PC-3 (cell line): ENCODE data around the gene MRPL41. TPM values are rescaled to one million over a fixed set of nuclear protein-coding genes. Genes with fewer than 3 reads are reported as not detected.

Experiments used
- ATAC-seq: fragments of 200-7000 bp; cut with Tn5 transposase; 2 replicates; pipeline ENCODE4 v1.9.1; 2020; ENCODE audit warnings: mild to moderate bottlenecking, moderate library complexity
- BruUV-seq: library from RNA; stranded (reverse); fragments of 400-500 nt; replicated peaks from 2 replicates; lab custom pipeline; 2021; lab: Mats Ljungman, UMichigan
- CTCF ChIA-PET: fragments of 300-600 bp; sonication (Branson Sonifier 250); formaldehyde crosslinking; loops from one replicate; lab custom pipeline; 2022; ENCODE audit warnings: antibody characterized with exemption; lab: Charles Lee
- POLR2A ChIA-PET: fragments of 300-600 bp; sonication (Branson Sonifier 250); formaldehyde crosslinking; loops from one replicate; lab custom pipeline; 2022; ENCODE audit warnings: antibody characterized with exemption; ENCODE audit not compliant: unreplicated experiment; lab: Charles Lee
- DNase-seq: peaks from one replicate; pipeline ENCODE4 v3.0.0-alpha.2; 2015
- H2AFZ ChIP-seq: fragments of 300-600 bp; sonication (generic); 2 replicates; pipeline ENCODE4 v1.6.0; 2016; ENCODE audit warnings: antibody characterized with exemption, low read length
- H3F3A ChIP-seq: fragments of 300-600 bp; sonication (generic); one replicate; pipeline ENCODE4 v1.6.0; 2017; ENCODE audit warnings: antibody characterized with exemption, low read length, control low read depth, mild to moderate bottlenecking; ENCODE audit not compliant: unreplicated experiment
- H3K27ac ChIP-seq: fragments of 300-600 bp; sonication (generic); 2 replicates; pipeline ENCODE4 v1.5.1; 2016; ENCODE audit warnings: mild to moderate bottlenecking, low read length
- H3K27me3 ChIP-seq: fragments of 300-600 bp; sonication (generic); 2 replicates; pipeline ENCODE4 v1.6.1; 2016; ENCODE audit warnings: low read length, mixed read lengths
- H3K36me3 ChIP-seq: fragments of 300-600 bp; sonication (generic); 2 replicates; pipeline ENCODE4 v1.6.1; 2016; ENCODE audit warnings: low read depth, mixed run types, low read length, mixed read lengths
- H3K4me1 ChIP-seq: fragments of 300-600 bp; sonication (generic); 2 replicates; pipeline ENCODE4 v1.5.1; 2016; ENCODE audit warnings: low read length; ENCODE audit not compliant: insufficient read depth
- H3K4me2 ChIP-seq: fragments of 300-600 bp; sonication (generic); 2 replicates; pipeline ENCODE4 v1.6.0; 2016; ENCODE audit warnings: low read length
- H3K4me3 ChIP-seq: fragments of 300-600 bp; sonication (generic); 2 replicates; pipeline ENCODE4 v1.5.1; 2016; ENCODE audit warnings: mild to moderate bottlenecking, low read length, mixed read lengths
- H3K79me2 ChIP-seq: fragments of 300-600 bp; sonication (generic); 2 replicates; pipeline ENCODE4 v1.6.1; 2017; ENCODE audit warnings: low read length, mixed read lengths
- H3K9ac ChIP-seq: fragments of 300-600 bp; sonication (generic); 2 replicates; pipeline ENCODE4 v1.6.0; 2016; ENCODE audit warnings: mild to moderate bottlenecking, low read length
- H3K9me2 ChIP-seq: fragments of 300-600 bp; sonication (generic); replicated peaks from 2 replicates; pipeline ENCODE4 v1.6.1; 2016; ENCODE audit warnings: mixed run types, low read length, mixed read lengths
- H3K9me3 ChIP-seq: fragments of 300-600 bp; sonication (generic); 2 replicates; pipeline ENCODE4 v1.6.1; 2016; ENCODE audit warnings: low read length, mixed read lengths
- H4K20me1 ChIP-seq: fragments of 300-600 bp; sonication (generic); 2 replicates; pipeline ENCODE4 v1.6.1; 2016; ENCODE audit warnings: low read length, mixed read lengths
- CTCF ChIP-seq: fragments of 300-600 bp; sonication (generic); conservative IDR thresholded peaks from 2 replicates; pipeline ENCODE4 v1.5.1; 2017; ENCODE audit warnings: antibody characterized with exemption, low read depth, mild to moderate bottlenecking, low read length
- EZH2 ChIP-seq: fragments of 300-600 bp; sonication (generic); IDR thresholded peaks from one replicate; pipeline ENCODE4 v1.6.1; 2017; ENCODE audit warnings: antibody characterized with exemption, mild to moderate bottlenecking, low read length; ENCODE audit not compliant: unreplicated experiment
- EZH2phosphoT487 ChIP-seq: fragments of 300-600 bp; sonication (generic); IDR thresholded peaks from 2 replicates; pipeline ENCODE4 v1.6.1; 2018; ENCODE audit warnings: mild to moderate bottlenecking, antibody characterized with exemption, low read length, borderline replicate concordance
- intact Hi-C: fragments of 100-400 bp; cut with micrococcal nuclease; formaldehyde crosslinking; loops from 2 replicates; pipeline ENCODE4 v1.9.0; 2023
- total RNA-seq: library from RNA; depleted of rRNA; stranded (reverse); fragments of >200 nt; gene quantifications from 2 replicates; pipeline ENCODE4 v1.2.3, GENCODE V29; 2014

Gene MRPL41
- total RNA-seq, 1 experiment from 2014 or later, result 159 TPM

- H3K27ac ChIP-seq, result no peak overlapping the region
- no peak for ATAC-seq
- H3K36me3 ChIP-seq, result peaks cover 19% of the 10 kb centered on the region; the same call in 1 of the 2 replicates
- H4K20me1 ChIP-seq, result no peaks in the 10 kb centered on the region
- H3K9me3 ChIP-seq, result no peaks in the 10 kb centered on the region
- no peaks in the 10 kb centered on the region for H3K27me3 ChIP-seq
- TF ChIP-seq EZH2phosphoT487, result no peak
- TF ChIP-seq EZH2, result no peak
- TF ChIP-seq CTCF, result no peak
- no peak overlapping the region for H3K4me2 ChIP-seq
- ChIA-PET POLR2A (no interaction called here), CTCF (no interaction called here)
- H3K4me1 ChIP-seq, result no peaks in the 10 kb centered on the region
- no peak overlapping the region for H2AFZ ChIP-seq
- H3K9me2 ChIP-seq, result no peaks in the 10 kb centered on the region
- intact Hi-C loops, result no loop called here
- H3K4me3 ChIP-seq, result no peak overlapping the region
- no peak for DNase-seq
- H3K79me2 ChIP-seq, result peaks cover 3% of the 10 kb centered on the region; the same call in 1 of the 2 replicates
- BruUV-seq, result no TSS peak
- H3K9ac ChIP-seq, result no peak overlapping the region
- no peaks in the 10 kb centered on the region for H3F3A ChIP-seq
These were observed 18.0 kb downstream of the MRPL41 start for GRCh38 chr9:137569609-137570203.

- no peak overlapping the region for H3K4me2 ChIP-seq
- intact Hi-C loops, result no loop called here
- H3F3A ChIP-seq, result no peaks in the 10 kb centered on the region
- DNase-seq (no peak), ATAC-seq (no peak)
- TF ChIP-seq EZH2phosphoT487, result no peak
- no peak for TF ChIP-seq EZH2
- TF ChIP-seq CTCF, result no peak
- ChIA-PET POLR2A (no interaction called here), CTCF (no interaction called here)
- peaks cover 10% of the 10 kb centered on the region for H3K79me2 ChIP-seq
- H3K9me2 ChIP-seq, result no peaks in the 10 kb centered on the region
- no peaks in the 10 kb centered on the region for H3K4me1 ChIP-seq
- H3K4me3 ChIP-seq, result no peak overlapping the region
- BruUV-seq, result no TSS peak
- peaks cover 24% of the 10 kb centered on the region; the same call in 1 of the 2 replicates for H3K36me3 ChIP-seq
- H3K9me3 ChIP-seq, result no peaks in the 10 kb centered on the region
- no peaks in the 10 kb centered on the region for H3K27me3 ChIP-seq
- no peaks in the 10 kb centered on the region for H4K20me1 ChIP-seq
- H3K9ac ChIP-seq, result no peak overlapping the region
- no peak overlapping the region for H3K27ac ChIP-seq
- H2AFZ ChIP-seq, result no peak overlapping the region
These were observed 18.9 kb downstream of the MRPL41 start for GRCh38 chr9:137570566-137570965.

DNA sequence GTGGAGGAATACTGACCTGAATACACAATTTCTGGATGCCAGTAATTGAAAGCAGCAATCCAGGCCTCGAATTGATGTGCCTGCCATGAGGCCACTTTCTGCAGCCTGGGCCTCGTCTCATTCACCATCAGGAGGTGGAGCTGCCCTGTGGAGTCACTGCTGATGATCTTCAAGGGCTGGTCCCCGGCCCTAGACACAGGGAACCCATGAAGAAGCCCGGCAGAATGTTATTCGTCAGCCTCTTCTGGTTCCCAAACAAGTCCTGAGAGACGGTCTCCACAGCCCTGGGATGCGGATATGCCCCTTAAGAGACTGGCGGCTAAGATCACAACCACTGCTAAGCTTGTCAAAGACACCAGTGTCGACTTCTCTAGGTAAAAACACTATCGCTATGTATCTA lies 22.5 kb downstream of the MRPL41 start:
- POLR2A ChIA-PET, result no interaction called here
- intact Hi-C loops, result no loop called here
- Histone ChIP-seq H2AFZ (no peak overlapping the region), H3K9me2 (no peaks in the 10 kb centered on the region), H3K9ac (no peak overlapping the region), H3K9me3 (no peaks in the 10 kb centered on the region), H3K27ac (no peak overlapping the region), H3K4me1 (peaks cover 10% of the 10 kb centered on the region; the same call in 1 of the 2 replicates), H3F3A (no peaks in the 10 kb centered on the region), H3K27me3 (no peaks in the 10 kb centered on the region), H3K36me3 (peaks cover 29% of the 10 kb centered on the region; the same call in 1 of the 2 replicates), H3K4me2 (no peak overlapping the region), H3K4me3 (no peak overlapping the region), H3K79me2 (peaks cover 41% of the 10 kb centered on the region), H4K20me1 (0 out of 2 replicates have a peak, but pooled peaks cover 5% of the 10 kb centered on the region)
- no peak for DNase-seq
- ATAC-seq, result no peak
- no peak for TF ChIP-seq CTCF
- TF ChIP-seq EZH2, result no peak
- TF ChIP-seq EZH2phosphoT487, result no peak
- no TSS peak for BruUV-seq
- CTCF ChIA-PET, result no interaction called here
